GM19193 (cell line): ENCODE data around the gene FAM53B.
A peak's percentile ranks its signal among the peaks of the same experiment; 100 is the strongest.

Source experiments
- POLR2A ChIP-seq: IDR thresholded peaks from 4 replicates; pipeline ENCODE4 v1.6.1; 2011; ENCODE audit not compliant: insufficient read depth, insufficient read length; ENCODE audit errors: extremely low read depth

Gene FAM53B

DNA sequence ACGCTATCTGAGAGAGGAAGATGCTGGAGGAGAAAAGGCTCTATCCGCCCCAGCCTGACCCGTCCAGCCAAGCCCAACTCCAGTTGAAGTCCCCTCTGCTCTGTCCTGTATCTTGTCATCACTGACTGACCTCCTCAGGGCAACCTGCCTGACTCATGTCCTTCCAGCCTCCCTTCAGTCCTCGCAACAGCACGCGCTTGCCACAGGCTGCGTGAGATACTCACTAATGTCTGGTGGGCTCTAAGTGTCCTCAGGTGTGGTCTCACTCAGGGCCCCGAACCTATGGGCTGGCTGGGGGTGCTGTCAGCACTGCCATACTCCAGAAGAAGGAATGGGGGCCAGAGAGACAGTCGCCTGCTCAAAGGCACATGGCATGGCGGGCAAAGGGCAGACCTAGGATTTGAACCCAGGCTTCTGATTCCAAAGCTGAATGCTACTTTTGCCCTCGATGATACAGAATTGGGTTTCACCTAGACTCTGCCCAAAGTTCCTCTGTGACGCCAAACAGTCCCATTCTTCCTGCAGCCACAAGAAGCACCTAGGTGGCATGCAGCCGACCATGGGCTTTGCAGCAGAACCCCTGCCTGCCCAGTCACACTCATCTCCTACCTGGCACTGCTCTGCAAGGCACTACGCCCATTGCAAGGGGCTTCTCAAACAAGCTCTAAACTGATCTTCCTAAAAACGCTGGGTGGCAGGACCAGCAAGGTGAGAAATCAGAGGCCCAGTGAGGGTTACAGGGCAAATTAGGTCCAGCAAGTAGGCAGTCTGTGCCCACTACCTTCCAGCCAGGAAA lies 8.5 kb downstream of the FAM53B start:
- no peak for TF ChIP-seq POLR2A

GRCh38 chr10:124734311-124735166 lies 9.6 kb downstream of the FAM53B start:
- TF ChIP-seq POLR2A: no peak

- TF ChIP-seq POLR2A: peak; percentile 2
Observed at GRCh38 chr10:124733571-124734245, 10.5 kb downstream of the FAM53B start.

DNA sequence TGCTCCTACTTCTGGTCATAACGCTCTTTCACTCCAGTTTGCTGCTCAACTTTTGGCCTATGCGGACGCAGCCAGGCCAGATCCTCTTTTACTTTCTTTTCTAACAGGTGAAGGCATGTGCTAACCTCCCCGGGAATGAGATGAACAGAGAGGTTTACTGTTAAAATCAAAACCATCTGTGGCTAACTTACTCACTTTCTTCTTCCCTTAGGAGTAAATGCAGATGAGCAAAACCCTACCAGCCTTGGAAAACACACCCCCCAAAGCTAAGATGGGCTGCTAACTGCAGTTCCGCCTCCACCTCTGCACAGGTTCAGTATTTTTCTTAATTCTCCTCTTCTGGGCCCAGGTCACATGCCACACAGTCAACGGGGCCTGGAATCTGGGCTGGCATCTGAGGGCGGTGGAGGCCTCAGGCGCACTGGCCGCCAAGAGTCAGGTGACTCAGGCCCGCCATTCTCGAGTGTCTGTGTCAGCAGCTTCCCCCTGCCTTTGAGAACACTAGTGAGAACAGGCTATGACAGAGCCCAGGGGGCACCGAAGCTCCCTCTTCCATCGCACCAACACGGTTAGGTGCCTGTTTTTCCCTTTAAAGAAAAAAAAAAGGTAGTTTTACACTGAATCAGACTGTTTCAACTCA lies 11.1 kb downstream of the FAM53B start:
- no peak for TF ChIP-seq POLR2A

DNA sequence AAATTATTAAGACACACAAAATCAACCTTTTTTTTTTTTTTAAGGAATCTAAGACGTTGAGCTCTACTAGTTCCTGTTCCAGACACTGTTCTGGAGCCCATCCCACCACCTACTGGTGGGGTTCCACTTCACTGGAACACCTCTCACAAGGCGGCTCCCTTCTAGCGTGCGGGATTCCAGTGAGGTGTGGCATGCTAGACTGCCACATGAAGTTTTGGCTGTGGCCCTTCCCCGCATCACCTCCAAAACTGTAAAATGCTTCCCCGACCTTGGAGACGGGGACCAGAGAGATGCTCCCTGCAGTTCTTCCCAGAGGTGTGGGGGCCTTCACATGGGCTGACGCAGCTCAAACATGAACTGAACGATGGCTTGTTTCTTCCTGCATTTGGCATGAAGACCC lies 12.6 kb downstream of the FAM53B start:
- TF ChIP-seq POLR2A: no peak

GRCh38 chr10:124730790-124731189 lies 13.4 kb downstream of the FAM53B start:
- no peak for TF ChIP-seq POLR2A

- TF ChIP-seq POLR2A: no peak
Observed at GRCh38 chr10:124728830-124729661, 15.1 kb downstream of the FAM53B start.

- no peak for TF ChIP-seq POLR2A
Observed at GRCh38 chr10:124728071-124728829, 15.9 kb downstream of the FAM53B start.

DNA sequence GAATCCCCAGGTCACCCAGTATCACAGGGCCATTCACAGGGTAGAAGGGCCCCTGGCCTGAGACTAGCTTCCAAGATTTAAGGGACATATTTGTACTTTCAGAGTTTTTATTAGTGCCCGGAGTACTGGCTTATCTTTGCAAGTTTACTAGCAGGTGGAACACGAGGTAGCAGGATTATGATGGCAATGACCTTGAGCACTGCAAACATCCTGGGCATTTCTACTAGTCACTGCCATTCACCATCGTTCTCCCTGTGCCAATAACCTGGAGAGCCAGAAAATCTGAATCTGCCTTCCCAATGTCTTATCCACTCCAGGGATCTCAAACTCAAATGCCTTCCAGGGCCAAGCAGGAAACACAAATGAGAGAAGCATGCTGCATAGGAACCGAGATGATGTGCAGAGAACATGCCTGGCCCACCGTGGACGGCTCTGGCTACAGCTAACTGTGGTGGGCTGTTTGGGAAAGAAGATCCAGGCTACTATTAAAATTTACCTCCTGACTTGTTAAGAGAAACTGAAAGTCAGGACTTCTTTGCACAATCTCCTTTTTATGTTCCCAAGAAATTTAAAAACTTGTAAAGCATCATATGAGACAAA lies 16.7 kb downstream of the FAM53B start:
- TF ChIP-seq POLR2A: no peak

GRCh38 chr10:124725791-124726190 lies 18.4 kb downstream of the FAM53B start:
- TF ChIP-seq POLR2A: no peak

- TF ChIP-seq POLR2A: no peak
Observed at GRCh38 chr10:124725171-124725631, 19.0 kb downstream of the FAM53B start.

DNA sequence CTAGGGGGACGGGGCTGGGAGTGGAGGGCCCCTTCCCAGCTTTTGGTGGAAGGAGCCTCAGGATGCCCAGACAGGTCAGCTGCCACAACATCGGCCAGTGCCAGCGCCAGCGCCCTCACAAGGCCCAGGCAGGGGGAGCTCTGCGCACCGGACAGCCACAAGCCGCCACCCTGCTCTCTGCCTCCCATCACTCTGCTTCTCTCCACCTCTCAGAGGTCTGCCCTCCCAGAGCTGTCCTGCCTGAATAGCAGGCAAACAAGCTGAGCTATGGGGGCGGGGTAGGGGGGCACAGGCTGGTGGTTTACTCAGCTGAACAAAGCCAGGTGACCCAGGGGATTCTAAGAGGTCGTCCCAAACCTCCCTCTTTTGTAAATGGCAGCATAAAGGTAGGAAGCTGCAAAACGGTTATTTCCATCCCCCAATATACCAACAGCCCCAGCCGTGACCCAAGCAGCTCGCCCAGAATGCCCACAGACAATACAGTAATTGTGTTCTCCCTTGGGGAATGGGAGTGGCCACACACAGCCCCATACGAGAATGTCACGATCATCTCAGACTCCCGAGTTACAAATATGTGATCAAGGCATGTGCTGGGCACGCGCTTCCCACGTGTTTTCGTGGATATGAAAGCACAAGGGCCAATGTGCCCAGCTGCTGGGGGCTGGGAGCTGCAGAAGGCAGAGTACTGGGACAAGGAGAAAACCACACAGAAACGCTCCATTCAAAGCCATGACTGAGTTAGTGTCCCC lies 19.7 kb downstream of the FAM53B start:
- TF ChIP-seq POLR2A: no peak
